ENCODE measurements around the gene SCN4A. TPM values are rescaled to one million over a fixed set of nuclear protein-coding genes. Genes with fewer than 3 reads are reported as not detected.

The SCN4A gene
- total RNA-seq, 1 experiment from 2014 or later: not detected

- H3K9me3 ChIP-seq (ENCODE audit: low read length): no peaks in the 10 kb centered on the region
- H3K36me3 ChIP-seq (ENCODE audit: low read depth, low read length): no peaks in the 10 kb centered on the region
- no peak overlapping the region for H3K27ac ChIP-seq (ENCODE audit: low read length)
- CTCF ChIA-PET: no interaction called here
- no peaks in the 10 kb centered on the region for H3F3A ChIP-seq (ENCODE audit: low read length, unreplicated experiment)
- H3K9me2 ChIP-seq (replicated peaks; ENCODE audit: low read length): no peaks in the 10 kb centered on the region
- ATAC-seq (no peak), DNase-seq (no peak)
- BruUV-seq (replicated peaks): no TSS peak
- H3K27me3 ChIP-seq (ENCODE audit: low read length): no peaks in the 10 kb centered on the region
- H2AFZ ChIP-seq (ENCODE audit: low read length): no peak overlapping the region
- TF ChIP-seq EZH2phosphoT487 (IDR thresholded peaks at IDR 0.05; ENCODE audit: borderline replicate concordance, low read length) (no peak), CTCF (conservative IDR thresholded peaks at IDR 0.05; ENCODE audit: low read depth, low read length) (no peak), EZH2 (IDR thresholded peaks at IDR 0.05; ENCODE audit: low read length, unreplicated experiment) (no peak)
- H3K79me2 ChIP-seq (ENCODE audit: low read length): no peaks in the 10 kb centered on the region
- POLR2A ChIA-PET (ENCODE audit: unreplicated experiment): no interaction called here
- H3K4me2 ChIP-seq (ENCODE audit: low read length): no peak overlapping the region
- intact Hi-C loops (cut with micrococcal nuclease): no loop called here
- no peaks in the 10 kb centered on the region for H4K20me1 ChIP-seq (ENCODE audit: low read length)
- H3K9ac ChIP-seq (ENCODE audit: low read length): no peak overlapping the region
- H3K4me1 ChIP-seq (ENCODE audit: insufficient read depth, low read length): no peaks in the 10 kb centered on the region
- no peak overlapping the region for H3K4me3 ChIP-seq (ENCODE audit: low read length)
Measured at GRCh38 chr17:63941751-63942150, 31.0 kb downstream of the SCN4A start.

GRCh38 chr17:63941162-63941561, 31.6 kb downstream of the SCN4A start:
- CTCF ChIA-PET: no interaction called here
- Histone ChIP-seq H3K9ac (ENCODE audit: low read length) (no peak overlapping the region), H3K9me2 (replicated peaks; ENCODE audit: low read length) (no peaks in the 10 kb centered on the region), H3K27ac (ENCODE audit: low read length) (no peak overlapping the region), H2AFZ (ENCODE audit: low read length) (no peak overlapping the region), H3K4me2 (ENCODE audit: low read length) (no peak overlapping the region), H3K36me3 (ENCODE audit: low read depth, low read length) (no peaks in the 10 kb centered on the region), H3K4me1 (ENCODE audit: insufficient read depth, low read length) (no peaks in the 10 kb centered on the region), H3K79me2 (ENCODE audit: low read length) (no peaks in the 10 kb centered on the region), H3K27me3 (ENCODE audit: low read length) (no peaks in the 10 kb centered on the region), H3K9me3 (ENCODE audit: low read length) (no peaks in the 10 kb centered on the region), H3K4me3 (ENCODE audit: low read length) (no peak overlapping the region), H4K20me1 (ENCODE audit: low read length) (no peaks in the 10 kb centered on the region), H3F3A (ENCODE audit: low read length, unreplicated experiment) (no peaks in the 10 kb centered on the region)
- TF ChIP-seq EZH2 (IDR thresholded peaks at IDR 0.05; ENCODE audit: low read length, unreplicated experiment) (no peak), EZH2phosphoT487 (IDR thresholded peaks at IDR 0.05; ENCODE audit: borderline replicate concordance, low read length) (no peak), CTCF (conservative IDR thresholded peaks at IDR 0.05; ENCODE audit: low read depth, low read length) (no peak)
- intact Hi-C loops (cut with micrococcal nuclease): no loop called here
- DNase-seq (no peak), ATAC-seq (no peak)
- no TSS peak for BruUV-seq (replicated peaks)
- POLR2A ChIA-PET (ENCODE audit: unreplicated experiment): no interaction called here

- Histone ChIP-seq H4K20me1 (ENCODE audit: low read length) (no peaks in the 10 kb centered on the region), H3F3A (ENCODE audit: low read length, unreplicated experiment) (no peaks in the 10 kb centered on the region), H3K36me3 (ENCODE audit: low read depth, low read length) (no peaks in the 10 kb centered on the region), H3K9ac (ENCODE audit: low read length) (no peak overlapping the region), H2AFZ (ENCODE audit: low read length) (no peak overlapping the region), H3K27ac (ENCODE audit: low read length) (no peak overlapping the region), H3K4me1 (ENCODE audit: insufficient read depth, low read length) (no peaks in the 10 kb centered on the region), H3K4me2 (ENCODE audit: low read length) (no peak overlapping the region), H3K79me2 (ENCODE audit: low read length) (no peaks in the 10 kb centered on the region), H3K27me3 (ENCODE audit: low read length) (no peaks in the 10 kb centered on the region), H3K9me3 (ENCODE audit: low read length) (no peaks in the 10 kb centered on the region), H3K4me3 (ENCODE audit: low read length) (no peak overlapping the region), H3K9me2 (replicated peaks; ENCODE audit: low read length) (no peaks in the 10 kb centered on the region)
- ATAC-seq: no peak
- TF ChIP-seq CTCF (conservative IDR thresholded peaks at IDR 0.05; ENCODE audit: low read depth, low read length) (no peak), EZH2phosphoT487 (IDR thresholded peaks at IDR 0.05; ENCODE audit: borderline replicate concordance, low read length) (no peak), EZH2 (IDR thresholded peaks at IDR 0.05; ENCODE audit: low read length, unreplicated experiment) (no peak)
- BruUV-seq (replicated peaks): no TSS peak
- POLR2A ChIA-PET (ENCODE audit: unreplicated experiment): no interaction called here
- intact Hi-C loops (cut with micrococcal nuclease): no loop called here
- CTCF ChIA-PET: no interaction called here
- no peak for DNase-seq
Measured at GRCh38 chr17:63940584-63940983, 32.1 kb downstream of the SCN4A start.

All from PC-3 (cell line).